Measurements from ENCODE around the gene MAJIN. TPM values are rescaled to one million over a fixed set of nuclear protein-coding genes. Genes with fewer than 3 reads are reported as not detected.

Gene MAJIN
- total RNA-seq, 1 donor from 2014 or later = not detected

DNA sequence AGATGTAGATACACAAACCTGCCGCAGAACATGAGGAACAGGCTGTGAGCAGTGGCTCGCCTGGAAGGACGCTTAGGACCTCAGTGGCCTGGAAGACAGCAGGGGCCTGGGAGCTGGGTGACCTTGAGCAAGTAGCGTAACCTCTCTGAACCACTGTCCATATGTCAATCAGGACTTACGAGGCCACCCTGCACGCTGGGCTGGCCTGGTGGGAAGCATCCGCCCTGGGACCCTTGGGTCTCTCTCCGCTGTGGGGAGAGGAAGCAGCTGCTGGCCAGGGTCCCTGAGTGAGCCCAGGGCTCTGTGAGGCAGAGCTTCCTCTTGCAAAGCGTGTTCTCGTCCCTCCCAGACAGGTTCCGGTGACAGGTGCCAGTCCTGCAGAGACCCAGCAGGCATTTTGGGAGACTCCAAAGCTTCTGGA, 79.5 kb downstream of the MAJIN start:
- no peak for DNase-seq

GRCh38 chr11:64891880-64892279, 80.0 kb downstream of the MAJIN start:
- DNase-seq = no peak

DNA sequence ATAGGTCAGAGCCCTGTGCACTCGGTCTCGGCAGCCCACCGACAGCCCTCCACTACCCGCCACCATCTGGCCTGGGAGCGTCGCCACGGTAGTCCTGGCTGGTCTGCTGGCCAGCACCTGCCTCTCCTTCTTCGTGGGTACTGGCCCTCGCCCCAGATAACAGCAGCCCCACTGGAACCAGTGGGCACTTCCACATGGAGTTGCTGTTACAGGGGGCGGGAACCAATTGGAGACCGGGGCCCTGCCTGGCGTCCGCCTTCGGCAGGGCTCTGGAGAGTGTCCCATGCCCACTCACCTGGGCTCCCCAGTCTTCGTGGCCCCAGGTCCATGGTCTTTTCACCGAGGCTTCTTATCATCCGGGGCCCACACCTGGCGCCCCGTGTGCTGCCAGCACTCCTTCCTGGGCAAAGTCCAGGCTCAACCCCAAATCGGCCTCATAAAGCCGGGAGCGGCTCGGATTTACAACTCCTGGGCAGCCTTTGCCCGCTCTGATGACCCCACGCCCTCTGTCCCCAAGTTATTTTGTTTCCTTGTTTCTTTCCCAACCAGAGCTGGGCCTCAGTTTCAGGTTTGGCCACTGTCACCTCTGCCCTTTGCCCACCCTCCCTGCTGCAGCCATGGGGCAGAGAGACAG, 80.6 kb downstream of the MAJIN start:
- no peak for DNase-seq

GRCh38 chr11:64890522-64890939, 81.4 kb downstream of the MAJIN start:
- no peak for DNase-seq

DNA sequence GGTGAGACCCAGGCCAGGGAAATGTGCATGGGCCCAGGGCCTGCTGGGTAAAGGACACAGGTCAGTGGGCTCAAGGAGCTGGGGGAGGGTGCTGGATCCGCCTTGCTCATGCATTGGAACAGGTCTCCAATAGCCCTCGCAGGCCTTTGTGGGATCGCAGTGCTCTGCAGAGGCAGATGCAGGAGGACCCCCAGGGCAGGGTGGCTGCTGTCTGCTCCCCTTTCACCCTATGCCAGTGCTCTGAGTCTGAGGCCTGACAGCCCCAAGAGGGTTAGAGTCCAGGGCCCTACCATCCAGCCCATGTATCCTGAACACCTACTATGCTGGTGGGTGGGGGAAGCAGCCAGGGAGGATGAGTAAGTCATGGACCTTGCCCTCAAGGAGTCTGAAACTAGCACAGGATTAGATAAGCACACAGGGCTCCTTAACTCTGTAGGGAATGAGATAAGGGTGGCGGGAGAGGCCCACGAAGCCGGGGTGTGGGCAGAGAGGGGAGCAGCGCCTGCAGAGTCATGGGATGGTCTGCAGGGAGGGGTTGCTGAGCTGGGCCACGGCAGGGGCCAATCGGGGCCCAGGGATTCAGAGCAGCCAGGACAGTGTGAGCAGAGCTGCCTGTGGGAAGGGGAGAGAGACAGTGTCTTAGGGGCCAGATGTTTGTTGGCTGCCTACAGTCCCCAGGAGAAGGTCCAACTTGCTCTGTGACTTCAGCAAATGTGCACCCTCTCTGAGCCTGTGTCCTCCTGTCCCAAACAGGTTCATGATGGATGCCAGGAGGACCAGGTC, 83.0 kb downstream of the MAJIN start:
- DNase-seq = no peak

- DNase-seq = no peak
Measured at GRCh38 chr11:64888406-64888728, 83.5 kb downstream of the MAJIN start.

Small RNA genes within 50 kb of the gene (small RNA-seq; reads per million reads assigned to genes)
- not detected for gene MIR6749 (ENCODE audit: low replicate concordance)
- 0.10 reads per million for gene MIR6750 (ENCODE audit: low replicate concordance)
- not detected for gene MIR6879 (ENCODE audit: low replicate concordance)

Other genes with a start within 250 kb of the MAJIN start
- gene NRXN2, start 248.9 kb downstream of the MAJIN start, total RNA-seq = 13.8 TPM
- gene RASGRP2, start 228.0 kb downstream of the MAJIN start, total RNA-seq = 30.8 TPM
- gene PYGM, start 212.1 kb downstream of the MAJIN start, total RNA-seq = 584 TPM
- 121 TPM for gene SF1, start 193.6 kb downstream of the MAJIN start, total RNA-seq
- gene MAP4K2, start 168.9 kb downstream of the MAJIN start, total RNA-seq = 13.1 TPM
- gene MEN1, start 161.6 kb downstream of the MAJIN start, total RNA-seq = 16.1 TPM
- 5.7 TPM for gene CDC42BPG, start 127.5 kb downstream of the MAJIN start, total RNA-seq
- 86.0 TPM for gene EHD1, start 93.5 kb downstream of the MAJIN start, total RNA-seq
- gene ATG2A, start 54.9 kb downstream of the MAJIN start, total RNA-seq = 13.3 TPM
- 6.1 TPM for gene PPP2R5B, start 47.4 kb downstream of the MAJIN start, total RNA-seq
- not detected for gene GPHA2, start 36.2 kb downstream of the MAJIN start, total RNA-seq
- 0.21 TPM for gene BATF2, start 24.9 kb upstream of the MAJIN start, total RNA-seq
- gene ARL2, start 42.1 kb upstream of the MAJIN start, total RNA-seq = 131 TPM
- 15.7 TPM for gene SNX15, start 55.3 kb upstream of the MAJIN start, total RNA-seq
- 8.5 TPM for gene SAC3D1, start 69.1 kb upstream of the MAJIN start, total RNA-seq
- 6.4 TPM for gene NAALADL1, start 86.4 kb upstream of the MAJIN start, total RNA-seq
- 4.9 TPM for gene CDCA5, start 111.9 kb upstream of the MAJIN start, total RNA-seq
- 25.5 TPM for gene ZFPL1, start 112.1 kb upstream of the MAJIN start, total RNA-seq
- gene VPS51, start 124.1 kb upstream of the MAJIN start, total RNA-seq = 311 TPM
- 13.2 TPM for gene TM7SF2, start 139.8 kb upstream of the MAJIN start, total RNA-seq
- gene ZNHIT2, start 145.6 kb upstream of the MAJIN start, total RNA-seq = 3.5 TPM
- gene FAU, start 150.0 kb upstream of the MAJIN start, total RNA-seq = 265 TPM
- 38.1 TPM for gene MRPL49, start 150.2 kb upstream of the MAJIN start, total RNA-seq
- 16.4 TPM for gene SYVN1, start 162.4 kb upstream of the MAJIN start, total RNA-seq
- not detected for gene SPDYC, start 198.1 kb upstream of the MAJIN start, total RNA-seq
- gene CAPN1, start 209.8 kb upstream of the MAJIN start, total RNA-seq = 144 TPM